Activated T-cell treated with anti-CD3 and anti-CD28 coated beads for 24 hours (primary cell): Measurements from ENCODE around the gene ANXA2R.
"Not testable (repeated sequence)": the region's sequence is repeated elsewhere in the genome, so short reads cannot be mapped to it uniquely, and the experiment has no call there.

Experiments used
- DNase-seq: peaks from one replicate; pipeline ENCODE4 v3.0.0-alpha.2; 2020; ENCODE audit warnings: low read depth

Gene ANXA2R, protein sequence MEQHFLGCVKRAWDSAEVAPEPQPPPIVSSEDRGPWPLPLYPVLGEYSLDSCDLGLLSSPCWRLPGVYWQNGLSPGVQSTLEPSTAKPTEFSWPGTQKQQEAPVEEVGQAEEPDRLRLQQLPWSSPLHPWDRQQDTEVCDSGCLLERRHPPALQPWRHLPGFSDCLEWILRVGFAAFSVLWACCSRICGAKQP

DNA sequence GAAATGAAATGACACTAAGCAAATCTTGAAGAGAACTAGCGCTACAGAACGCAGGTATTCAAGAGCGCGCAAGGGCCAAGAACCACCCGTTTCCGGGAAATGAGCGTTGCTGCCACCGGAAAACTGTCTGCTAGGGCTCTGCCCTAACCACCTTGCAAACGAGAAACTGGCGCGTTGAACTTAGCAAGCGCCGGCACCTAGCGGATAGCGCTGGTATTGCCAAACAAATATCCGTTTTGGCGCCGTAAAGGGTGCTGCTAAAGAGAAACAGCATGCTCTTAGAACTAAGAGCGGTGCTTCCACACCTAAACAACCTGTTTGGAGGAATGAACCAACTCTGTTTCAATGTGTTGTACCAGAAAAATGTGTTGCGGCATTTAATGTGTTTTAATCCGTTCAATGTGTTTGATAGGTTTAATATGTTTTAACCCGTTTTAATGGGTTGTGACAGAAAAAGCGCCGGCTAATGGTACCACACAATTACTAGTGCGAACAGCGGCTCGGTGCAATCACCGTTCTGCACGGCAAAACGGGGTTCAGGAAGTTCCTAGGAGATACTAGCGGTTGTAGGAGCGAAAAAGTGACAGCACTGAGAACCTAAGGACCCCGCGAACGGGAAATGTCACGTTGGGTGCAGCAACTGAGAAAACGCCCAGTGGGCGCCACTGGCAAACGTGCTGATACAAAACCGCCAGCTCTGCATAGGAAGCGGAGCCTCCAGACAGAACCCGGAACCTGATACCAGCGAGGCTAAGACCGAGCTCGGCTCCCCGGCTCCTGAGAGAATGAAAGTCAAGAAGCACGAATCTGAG is at the start of gene ANXA2R:
Gene ANXA2R (minus strand): TSS at position 33 of the 812 bp plus-strand sequence. CDS start 273 bp downstream, outside the sequence.
- DNase-seq: peak; percentile 90

DNA sequence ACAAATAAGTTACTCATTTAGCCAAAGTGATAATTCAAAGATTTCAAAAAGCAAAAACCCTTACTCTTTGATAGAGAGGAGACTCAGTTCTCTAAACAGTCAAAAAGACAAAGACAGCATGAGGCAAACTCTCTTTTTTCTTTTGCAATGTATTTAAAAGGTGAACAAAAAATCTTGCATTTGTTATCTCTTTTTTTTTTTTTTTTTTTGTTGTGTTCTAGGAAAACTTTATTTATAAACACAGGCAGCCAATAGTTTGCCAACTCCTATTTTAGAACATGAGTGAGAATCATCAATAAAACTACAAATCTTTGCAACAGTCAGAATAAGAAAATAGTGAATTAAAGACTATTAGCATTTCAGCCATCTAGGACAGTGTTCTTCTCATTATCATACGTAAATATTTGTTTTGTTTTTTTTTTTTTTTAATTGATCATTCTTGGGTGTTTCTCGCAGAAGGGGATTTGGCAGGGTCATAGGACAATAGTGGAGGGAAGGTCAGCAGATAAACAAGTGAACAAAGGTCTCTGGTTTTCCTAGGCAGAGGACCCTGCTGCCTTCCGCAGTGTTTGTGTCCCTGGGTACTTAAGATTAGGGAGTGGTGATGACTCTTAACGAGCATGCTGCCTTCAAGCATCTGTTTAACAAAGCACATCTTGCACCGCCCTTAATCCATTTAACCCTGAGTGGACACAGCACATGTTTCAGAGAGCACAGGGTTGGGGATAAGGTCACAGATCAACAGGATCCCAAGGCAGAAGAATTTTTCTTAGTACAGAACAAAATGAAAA is 46.2 kb upstream of the ANXA2R start:
- not testable (repeated sequence) for DNase-seq

DNA sequence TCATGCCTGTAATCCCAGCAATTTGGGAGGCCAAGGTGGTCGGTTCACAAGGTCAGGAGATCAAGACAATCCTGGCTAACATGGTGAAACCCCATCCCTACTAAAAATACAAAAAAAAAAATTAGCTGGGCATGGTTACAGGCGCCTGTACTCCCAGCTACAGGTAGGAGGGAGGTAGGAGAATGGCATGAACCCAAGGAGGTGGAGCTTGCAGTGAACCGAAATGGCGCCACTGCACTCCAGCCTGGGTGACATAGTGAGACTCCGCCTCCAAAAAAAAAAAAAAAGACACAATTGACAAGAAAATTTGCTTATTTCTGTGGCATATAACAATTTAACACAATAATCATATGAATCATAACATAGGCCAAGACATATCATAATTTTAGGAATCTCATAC is 45.3 kb upstream of the ANXA2R start:
- DNase-seq: no peak

DNA sequence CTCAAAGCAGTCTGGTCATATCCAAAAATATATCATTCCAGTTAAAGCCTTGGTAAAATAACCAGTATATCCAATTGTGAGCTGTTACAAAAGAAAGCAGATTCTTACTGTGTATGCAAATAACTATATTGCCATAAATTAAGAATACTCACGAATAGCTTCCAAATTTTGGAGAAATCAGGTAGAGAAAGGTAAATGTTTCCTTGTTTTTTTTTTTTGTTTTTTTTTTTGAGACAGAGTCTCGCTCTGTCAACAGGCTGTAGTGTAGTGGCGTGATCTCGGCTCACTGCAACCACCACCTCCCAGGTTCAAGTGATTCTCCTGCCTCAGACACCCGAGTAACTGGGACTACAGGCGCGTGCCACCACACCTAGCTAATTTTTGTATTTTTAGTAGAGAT is 44.3 kb upstream of the ANXA2R start:
- not testable (repeated sequence) for DNase-seq

DNA sequence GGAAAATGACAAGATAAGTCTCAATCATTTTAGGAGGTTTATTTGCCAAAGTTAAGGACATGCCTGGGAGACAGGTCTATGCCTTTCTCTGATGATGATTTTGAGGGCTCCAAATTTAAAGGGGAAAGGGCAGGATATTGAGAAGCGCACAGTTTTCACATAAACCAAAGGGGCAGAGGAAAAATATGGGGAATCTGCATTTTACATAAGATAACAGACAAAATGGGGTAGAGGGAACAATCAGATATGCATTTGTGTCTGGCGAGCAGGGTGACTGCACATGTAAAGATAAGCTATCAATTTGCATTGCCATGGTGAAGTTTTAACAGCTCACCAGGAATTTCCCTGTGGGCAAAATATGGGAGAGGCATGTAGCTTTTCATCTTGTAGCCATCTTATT is 41.2 kb upstream of the ANXA2R start:
- DNase-seq: not testable (repeated sequence)

DNA sequence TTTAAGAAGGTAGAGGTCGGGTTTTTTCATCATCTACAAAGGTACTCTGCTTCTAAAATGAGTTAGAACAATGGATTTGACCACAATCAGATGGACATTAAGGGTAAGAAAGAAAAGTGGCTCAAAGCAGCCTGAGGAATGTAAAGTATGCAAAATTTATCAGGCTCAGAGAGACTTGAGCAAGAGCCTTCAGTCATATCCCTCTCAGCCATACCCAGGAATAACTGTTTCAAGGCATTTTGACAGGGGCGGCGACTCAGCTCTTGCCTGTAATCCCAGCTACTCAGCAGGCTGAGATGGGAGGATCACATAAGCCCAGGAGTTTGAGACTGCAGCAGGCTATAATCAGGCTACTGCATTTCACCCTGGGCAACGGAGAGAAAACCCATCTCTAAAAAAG is 38.8 kb upstream of the ANXA2R start:
- no peak for DNase-seq

DNA sequence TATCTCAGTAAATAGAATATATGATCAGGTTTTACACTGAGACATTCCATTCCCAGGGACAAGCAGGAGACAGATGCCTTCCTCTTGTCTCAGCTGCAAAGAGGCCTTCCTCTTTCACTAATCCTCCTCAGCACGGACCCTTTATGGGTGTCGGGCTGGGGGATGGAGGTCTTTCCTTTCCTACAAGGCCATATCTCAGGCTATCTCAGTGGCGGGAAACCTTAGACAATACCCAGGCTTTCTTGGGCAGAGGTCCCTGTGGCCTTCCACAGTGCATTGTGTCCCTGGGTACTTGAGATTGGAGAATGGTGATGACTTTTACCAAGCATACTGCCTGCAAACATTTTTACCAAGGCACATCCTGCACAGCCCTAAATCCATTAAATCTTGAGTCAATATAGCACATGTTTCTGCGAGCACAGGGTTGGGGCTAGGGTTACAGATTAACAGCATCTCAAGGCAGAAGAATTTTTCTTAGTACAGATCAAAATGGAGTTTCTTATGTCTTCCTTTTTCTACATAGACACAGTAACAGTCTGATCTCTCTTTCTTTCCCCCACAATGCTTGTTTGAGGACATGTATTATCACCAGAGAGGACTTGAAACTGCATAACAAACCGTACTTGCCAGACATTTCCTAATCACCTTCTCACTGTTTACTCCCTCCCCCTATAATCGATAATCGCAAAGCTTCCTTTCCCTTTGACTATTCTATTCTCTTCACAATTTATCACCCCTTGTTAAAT is 37.5 kb upstream of the ANXA2R start:
- DNase-seq: not testable (repeated sequence)

DNA sequence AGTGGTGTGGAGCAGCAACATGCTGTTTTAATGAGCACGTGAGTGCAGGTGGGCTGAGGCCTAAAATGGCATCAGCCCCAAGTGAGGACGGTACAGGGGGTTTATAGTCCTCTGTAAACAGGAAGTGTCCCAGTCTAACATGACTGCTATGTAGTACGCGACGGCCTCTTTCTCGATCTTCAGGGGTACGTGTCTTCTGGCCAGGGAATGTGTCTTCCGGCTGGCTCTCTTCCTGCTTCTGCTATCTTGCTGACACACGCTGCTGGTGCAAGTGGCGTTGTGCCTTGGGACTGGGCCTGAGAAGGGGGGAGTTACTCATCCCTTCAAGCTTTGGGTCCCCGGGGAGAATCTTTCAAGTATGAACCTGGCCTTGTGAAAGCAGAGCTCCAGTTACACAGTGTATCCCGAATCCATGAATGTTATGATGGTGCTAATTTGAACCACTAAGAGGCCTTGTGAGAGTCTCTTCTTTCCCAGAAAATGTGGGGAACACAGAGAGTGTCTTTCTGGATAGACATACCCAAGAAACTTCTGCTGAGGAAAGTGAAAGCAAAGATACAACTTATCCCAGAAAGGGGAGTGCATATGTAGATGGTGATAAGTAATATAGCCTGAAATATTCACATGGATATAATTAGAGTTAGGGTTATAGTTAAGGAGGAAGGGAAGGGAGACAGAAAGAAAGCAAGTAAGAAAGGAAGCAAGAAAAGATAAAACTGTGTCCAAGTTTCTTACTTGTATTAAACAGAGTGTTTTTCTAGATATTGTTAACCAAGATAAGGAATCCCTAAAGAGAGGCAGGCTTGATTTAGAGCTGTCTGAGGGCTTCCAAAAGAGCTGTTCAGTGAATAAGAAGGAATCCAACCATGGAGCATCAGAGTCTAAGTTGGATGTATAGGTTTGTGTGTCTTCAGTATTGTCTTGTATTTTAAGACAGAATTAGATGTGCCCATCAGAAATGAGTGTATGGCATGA is 35.5 kb upstream of the ANXA2R start:
- no peak for DNase-seq

DNA sequence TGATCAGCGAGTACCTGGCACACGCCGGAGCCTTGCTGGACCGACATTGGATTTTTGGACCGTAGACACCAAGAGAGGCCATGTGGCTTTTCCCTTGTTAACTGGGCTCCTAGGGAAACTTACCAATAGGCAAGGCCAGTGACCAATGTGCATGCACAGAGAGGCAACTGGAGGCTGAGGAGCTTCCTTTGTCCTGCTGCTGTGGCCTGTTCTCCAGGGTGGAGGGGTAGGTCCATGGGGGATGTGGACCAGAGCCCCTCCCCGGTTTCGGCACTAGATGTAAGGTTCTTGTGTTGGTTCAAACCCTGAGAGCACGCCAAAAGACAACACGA is 34.8 kb upstream of the ANXA2R start:
- no peak for DNase-seq

DNA sequence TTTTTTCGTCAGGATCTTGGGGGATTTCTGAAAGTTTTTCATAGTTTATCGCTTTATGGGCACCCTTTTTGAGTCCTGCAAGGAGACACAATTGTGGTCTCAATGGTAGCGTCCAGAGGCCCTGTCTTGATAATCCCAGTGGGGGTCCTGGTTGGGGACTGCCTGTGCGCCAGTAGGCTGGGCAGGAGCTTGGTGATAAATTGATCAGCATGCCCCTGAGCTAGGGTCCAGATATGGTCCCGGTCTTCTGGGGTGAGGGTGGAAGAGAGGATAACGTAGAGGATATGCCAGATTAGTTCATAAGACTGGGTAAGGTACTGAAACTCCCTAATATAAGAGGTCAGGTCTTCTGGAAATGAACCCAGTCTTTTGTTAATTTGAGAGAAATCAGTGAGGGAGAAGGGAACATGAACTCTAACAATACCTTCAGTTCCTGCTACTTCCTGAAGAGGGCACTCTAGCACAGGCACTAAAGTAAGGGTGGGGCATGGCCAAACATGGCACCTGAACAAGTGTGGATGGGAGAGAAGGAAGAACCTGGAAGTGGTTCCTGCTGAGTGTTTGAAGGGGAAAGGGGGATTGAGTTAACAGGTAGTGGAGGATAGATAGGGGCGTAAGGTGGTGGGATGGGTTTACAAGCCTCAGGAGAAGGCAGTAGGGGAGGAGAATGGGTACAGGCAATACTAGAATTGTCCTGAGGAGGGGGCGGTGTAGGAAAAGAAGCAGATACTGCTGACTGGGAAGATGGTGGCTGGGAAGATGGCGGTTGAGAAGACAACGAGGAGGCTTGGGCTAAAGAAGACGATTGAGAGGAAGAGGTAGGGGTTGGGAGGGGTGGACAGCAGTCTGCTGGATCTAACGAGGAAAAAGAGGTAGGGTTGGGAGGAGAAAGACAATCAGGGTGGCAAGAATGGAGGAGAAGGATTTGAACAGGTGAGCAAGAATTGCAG is 33.8 kb upstream of the ANXA2R start:
- DNase-seq: peak; percentile 39

DNA sequence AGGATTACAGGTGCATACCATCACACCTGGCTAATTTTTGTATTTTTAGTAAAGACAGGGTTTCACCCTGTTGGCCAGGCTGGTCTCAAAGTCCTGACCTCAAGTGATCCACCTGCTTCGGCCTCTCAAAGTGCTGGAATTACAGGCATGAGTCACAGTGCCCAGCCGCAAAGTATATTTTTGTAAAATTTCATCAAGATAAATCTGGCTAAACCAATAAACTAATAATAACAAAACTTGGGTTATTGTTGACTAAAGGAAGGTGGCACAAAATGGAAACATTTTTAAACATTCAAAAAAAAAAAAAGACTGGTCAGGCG is 29.2 kb upstream of the ANXA2R start:
- not testable (repeated sequence) for DNase-seq

DNA sequence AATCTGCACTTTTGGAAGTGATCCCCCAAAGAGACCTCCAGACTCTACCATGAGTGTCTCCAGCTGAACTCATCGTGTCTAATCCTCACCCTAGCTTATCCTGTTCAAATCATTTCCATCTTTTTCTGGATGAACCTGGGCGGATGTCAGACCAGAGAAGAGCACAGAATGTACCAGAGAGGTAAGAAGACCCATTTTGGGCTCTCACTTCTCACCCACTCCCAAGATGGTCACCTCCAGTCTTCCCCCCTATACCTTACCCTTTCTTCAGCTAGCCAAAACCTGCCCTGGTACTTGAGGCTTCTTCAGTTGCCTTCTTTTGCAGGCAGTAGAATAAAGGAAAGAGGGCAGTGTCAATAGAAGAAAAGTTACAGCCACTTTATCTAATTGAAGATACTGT is 27.9 kb upstream of the ANXA2R start:
- no peak for DNase-seq

DNA sequence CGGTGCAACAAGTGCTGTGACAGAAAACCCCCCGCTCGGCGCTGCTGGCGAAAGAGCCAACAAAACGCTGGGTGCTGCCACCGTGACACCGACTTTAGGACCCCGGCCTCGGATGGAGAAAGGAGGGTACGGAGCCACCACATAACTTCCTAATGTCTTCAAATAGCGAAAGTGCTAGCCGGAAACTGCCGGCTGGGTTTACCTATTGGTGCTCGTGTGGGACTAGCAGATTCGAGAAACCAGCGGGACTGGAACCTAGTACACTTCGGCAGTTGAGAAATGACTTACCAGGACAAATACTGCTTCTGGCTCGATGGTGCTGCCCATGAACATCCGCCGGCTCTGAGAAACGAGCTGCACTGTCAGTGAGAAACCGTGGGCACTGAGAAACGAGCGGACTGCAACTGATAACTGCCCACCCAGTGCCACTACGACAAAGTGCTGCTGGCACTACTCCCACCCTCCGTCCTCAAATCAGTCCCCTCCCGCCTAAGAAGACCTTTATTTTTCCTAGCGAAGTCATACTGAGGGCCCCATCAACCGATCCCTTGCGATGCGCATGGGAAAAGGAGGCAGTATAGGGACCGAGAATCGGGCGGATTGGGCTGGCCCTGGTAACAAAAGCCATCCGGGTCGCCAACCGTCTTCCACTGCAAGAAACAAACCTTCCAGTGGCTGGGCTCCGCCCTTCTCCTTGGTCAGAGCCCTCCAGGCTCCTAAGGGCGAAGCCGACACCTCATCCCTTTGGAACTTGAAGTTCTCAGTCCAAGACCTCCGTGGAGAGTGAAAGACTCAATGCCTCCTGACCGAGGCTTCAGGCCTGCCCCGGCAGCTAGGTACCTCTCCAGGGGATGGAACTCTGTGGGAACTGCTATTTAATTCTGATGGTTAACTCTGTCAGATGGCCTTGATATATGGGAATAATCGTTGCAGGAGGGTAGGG is 27.0 kb upstream of the ANXA2R start:
- DNase-seq: peak; percentile 82

DNA sequence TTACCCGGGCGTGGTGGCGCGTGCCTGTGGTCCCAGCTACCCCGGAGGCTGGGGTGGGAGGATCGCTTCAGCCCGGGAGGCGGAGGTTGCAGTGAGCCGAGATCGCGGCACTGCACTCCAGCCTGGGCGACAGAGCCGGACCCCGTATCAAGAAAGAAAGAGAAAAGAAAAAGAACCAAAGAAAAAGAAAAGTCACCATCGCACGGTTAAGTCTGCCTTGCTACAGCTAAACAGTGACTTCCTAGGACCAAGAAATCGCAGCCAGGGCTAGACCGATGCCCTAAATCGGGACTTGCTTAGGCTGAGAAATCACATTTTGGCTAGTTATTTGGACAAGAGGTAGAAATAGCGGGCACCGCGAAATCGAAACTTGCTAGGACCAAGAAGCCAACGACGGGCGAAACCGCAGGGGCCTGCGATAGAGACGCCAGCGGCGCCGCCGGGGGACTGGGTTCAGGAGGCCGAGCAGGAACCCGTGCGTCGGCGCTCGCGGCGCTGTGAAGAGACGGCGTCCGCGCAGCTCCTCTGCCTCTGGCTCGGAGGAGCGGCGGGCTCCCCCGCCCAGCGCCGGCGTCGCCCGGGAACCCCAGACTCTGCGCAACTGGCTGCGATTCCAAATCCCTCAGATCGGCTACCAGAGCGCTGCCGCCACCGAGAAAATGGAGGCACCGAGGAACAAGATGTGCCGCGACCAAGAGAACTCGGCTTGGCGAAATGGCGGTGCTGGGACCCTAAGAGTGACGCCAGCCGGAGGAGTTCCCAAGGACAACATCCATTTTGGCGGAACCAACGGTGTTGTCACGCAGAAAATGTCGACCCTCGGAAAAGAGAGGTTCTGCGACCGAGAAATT is 26.1 kb upstream of the ANXA2R start:
- peak; percentile 50 for DNase-seq

DNA sequence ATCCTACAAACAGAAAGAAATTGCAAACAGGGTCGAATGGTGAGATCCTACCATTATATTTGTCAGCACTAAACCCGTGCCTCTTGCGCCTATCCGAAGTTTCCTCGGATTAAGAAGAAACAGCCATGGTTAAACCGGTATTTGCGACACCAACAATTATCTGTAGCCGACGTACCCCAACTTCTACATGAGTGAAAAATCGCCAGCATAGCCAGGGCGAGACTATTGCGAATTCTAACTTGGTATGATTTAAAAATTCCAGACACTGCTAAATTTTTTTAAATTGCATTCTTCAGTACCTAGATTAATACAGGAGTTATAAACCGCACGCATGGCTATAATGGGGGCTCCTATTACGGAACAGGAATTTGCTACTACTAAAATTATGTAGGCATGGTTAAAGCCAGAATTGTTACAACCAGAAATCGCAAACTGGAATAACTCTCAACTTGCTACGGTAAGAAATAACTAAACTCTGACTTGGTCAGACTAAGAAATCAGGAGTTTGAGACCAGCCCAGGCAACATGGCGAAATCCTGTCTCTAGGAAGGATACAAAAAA is 25.3 kb upstream of the ANXA2R start:
- no peak for DNase-seq

DNA sequence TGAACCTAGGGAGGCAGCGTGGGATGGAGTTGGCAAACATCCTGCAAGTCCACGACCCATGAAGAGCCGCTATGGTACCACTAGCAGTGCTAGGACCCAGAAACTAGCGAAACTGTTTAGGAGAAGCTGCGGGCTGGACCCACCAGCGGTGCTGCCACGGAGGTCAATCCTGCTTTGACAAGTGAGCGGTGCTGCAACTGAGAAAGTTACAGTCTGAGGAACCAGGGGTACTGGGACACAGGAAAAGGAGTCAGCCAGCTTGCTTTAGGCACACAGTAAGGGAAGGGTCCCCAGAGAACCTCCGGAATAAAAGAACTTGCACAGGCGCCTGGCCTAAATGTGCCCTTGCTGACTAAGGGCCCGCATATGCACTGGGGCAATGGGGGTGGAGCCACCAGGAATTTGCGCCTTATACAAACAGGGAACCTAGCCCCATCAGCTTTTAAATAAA is 23.6 kb upstream of the ANXA2R start:
- DNase-seq: no peak

DNA sequence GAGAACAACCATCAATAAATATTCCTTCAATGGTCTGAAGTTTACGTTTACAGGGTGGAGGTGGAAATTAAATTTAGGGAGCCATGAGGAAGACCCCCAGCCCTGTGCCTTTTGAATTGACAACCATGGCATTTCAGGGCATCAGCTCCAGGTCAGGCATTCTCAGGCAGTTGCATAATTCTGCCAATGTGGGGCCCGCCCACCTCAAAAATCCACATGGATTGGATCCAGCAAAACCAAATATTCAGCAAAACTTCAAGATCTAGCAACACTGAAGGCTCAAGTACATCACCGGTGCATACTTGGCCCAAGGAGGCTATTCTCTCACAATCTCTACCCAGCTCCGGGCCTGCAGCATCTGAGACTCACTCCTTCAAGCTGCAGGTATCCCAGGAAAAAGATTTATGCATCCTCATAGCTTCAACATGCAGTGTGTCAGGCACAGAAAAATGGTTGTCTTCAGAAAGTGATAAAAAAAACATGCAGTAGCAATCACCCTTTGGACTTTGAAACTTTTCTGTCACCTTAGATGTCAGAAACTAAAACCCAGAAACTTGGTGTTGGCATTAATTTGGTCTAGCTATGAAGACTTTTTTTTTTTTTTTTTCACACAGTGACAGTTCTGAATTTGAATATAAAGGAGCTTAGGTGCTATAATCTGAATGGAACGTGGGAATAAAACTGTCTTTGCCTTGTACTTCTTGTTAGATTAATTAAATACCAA is 21.4 kb upstream of the ANXA2R start:
- DNase-seq: no peak
